Stomach (tissue), 4 donors: ENCODE results near the gene RABEP2.

ENCODE experiments used
- CTCF ChIP-seq, 7 experiments: fragments of 450-650 bp in 4 of 7; fragments of 200-600 bp in 3 of 7; sonication (generic) in 3 of 7; IDR thresholded peaks; one replicate each; pipeline ENCODE4 v1.5.1; 2016 to 2019; ENCODE audit warnings: antibody characterized with exemption in 7 of 7, control low read depth in 2 of 7, mild to moderate bottlenecking in 1 of 7
- EP300 ChIP-seq: sonication (generic); formaldehyde crosslinking; IDR thresholded peaks from one replicate; pipeline ENCODE4 v1.6.1; 2017; ENCODE audit warnings: antibody characterized with exemption
- POLR2A ChIP-seq, 4 donors: fragments of 450-650 bp; IDR thresholded peaks; one replicate each; pipeline ENCODE4 v1.6.1; 2016; ENCODE audit warnings: antibody characterized with exemption in 4 of 4, control low read depth in 2 of 4, mild to moderate bottlenecking in 1 of 4, moderate library complexity in 1 of 4
- POLR2AphosphoS5 ChIP-seq, 3 donors: sonication (generic); formaldehyde crosslinking; IDR thresholded peaks; one replicate each; pipeline ENCODE4 v1.6.1; 2016; ENCODE audit warnings: antibody characterized with exemption in 3 of 3

GRCh38 chr16:28905229-28905754 lies 19.7 kb downstream of the RABEP2 start:
- TF ChIP-seq CTCF (IDR thresholded peaks at IDR 0.05) (no peak), POLR2A (IDR thresholded peaks at IDR 0.05) (no peak), POLR2AphosphoS5 (IDR thresholded peaks at IDR 0.05) (no peak), EP300 (no peak)
